ENCODE measurements around the gene CDH7. TPM values are rescaled to one million over a fixed set of nuclear protein-coding genes. Genes with fewer than 3 reads are reported as not detected.

CDH7 gene
- total and polyA plus RNA-seq, 8 donors = 0.34 to 1.8 (median 1.5) TPM; not detected in 1

DNA sequence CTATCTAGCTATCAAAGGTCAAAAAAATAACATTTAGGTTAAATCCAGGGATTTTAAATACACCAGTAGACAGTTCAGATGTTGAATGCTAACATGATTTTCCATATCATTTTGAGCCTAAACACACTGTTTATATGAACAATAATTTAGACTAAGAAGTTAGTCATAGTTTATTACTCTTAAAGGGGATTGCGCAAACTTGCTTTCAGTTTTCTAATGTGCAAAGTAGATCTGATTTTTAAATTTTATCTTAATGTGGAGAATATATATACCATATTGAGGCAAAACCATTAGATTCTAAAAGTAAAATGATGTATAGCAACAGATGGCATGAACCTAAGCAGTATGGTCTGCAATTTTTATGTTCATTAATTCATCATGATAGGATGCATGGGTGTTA is 76.6 kb downstream of the CDH7 start:
- no peaks in the 10 kb centered on the region for H3K4me1 ChIP-seq
- no peak for TF ChIP-seq CTCF (IDR thresholded peaks at IDR 0.05)
- no peaks in the 10 kb centered on the region for H3K27me3 ChIP-seq
- DNase-seq (no peak), ATAC-seq (no peak)
- no peak overlapping the region for H3K27ac ChIP-seq
- no peaks in the 10 kb centered on the region for H3K9me3 ChIP-seq
- intact Hi-C loops (cut with DNase I) = no loop called here
- H3K36me3 ChIP-seq = no peaks in the 10 kb centered on the region
- no peak overlapping the region for H3K4me3 ChIP-seq

DNA sequence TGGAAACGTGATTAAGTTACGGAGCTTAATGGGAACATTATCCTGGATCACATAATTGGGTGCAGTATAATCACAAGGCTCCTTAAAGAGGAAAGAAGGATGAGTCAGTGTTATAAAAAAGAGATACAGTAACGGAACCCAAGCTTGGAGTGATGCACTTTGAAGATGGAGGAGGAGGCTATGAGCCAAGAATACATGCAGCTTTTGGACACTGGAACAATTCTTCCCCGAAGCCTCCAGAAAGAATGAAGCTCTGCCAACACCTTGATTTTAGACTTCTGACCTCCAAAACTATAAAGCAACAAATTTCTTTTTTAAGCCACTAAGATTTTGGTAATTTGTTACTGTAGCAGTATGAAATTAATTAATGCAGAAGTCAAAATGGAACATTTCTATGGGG is 85.1 kb downstream of the CDH7 start:
- no peaks in the 10 kb centered on the region for H3K27me3 ChIP-seq
- TF ChIP-seq CTCF (IDR thresholded peaks at IDR 0.05) = no peak
- no peaks in the 10 kb centered on the region for H3K4me1 ChIP-seq
- H3K9me3 ChIP-seq = peaks cover 0 to 17% of the 10 kb centered on the region in 2 donors
- ATAC-seq (no peak), DNase-seq (no peak)
- intact Hi-C loops (cut with DNase I) = no loop called here
- no peak overlapping the region for H3K27ac ChIP-seq
- H3K36me3 ChIP-seq = no peaks in the 10 kb centered on the region
- no peak overlapping the region for H3K4me3 ChIP-seq

DNA sequence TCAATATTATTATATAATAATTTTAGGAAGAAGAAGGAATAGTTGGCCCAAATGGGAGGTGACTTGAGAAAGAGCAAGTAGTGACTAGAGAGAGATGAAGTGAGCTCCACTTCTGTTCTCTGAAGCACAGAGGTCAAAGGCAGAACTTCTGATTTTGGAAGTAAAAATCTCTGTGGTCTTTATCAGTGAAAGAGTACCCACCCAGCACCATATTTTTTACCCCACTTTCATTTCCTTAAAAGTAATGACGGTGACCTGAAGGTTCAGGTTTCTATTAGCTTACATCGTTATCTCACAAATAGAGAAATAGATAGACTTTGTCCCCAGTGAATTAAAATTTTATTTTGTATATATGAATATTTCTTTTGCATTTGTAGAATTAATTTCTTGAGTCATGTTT is 95.3 kb downstream of the CDH7 start:
- no peaks in the 10 kb centered on the region for H3K36me3 ChIP-seq
- H3K27me3 ChIP-seq = no peaks in the 10 kb centered on the region
- intact Hi-C loops (cut with DNase I) = no loop called here
- H3K9me3 ChIP-seq = no peaks in the 10 kb centered on the region
- TF ChIP-seq CTCF (IDR thresholded peaks at IDR 0.05) = no peak
- H3K4me1 ChIP-seq = no peaks in the 10 kb centered on the region
- ATAC-seq (no peak), DNase-seq (no peak)
- no peak overlapping the region for H3K4me3 ChIP-seq
- no peak overlapping the region for H3K27ac ChIP-seq

- intact Hi-C loops (cut with DNase I) = no loop called here
- peak; percentile 52 for ATAC-seq
- no peak for TF ChIP-seq CTCF (IDR thresholded peaks at IDR 0.05)
- H3K4me1 ChIP-seq = no peaks in the 10 kb centered on the region
- no peak overlapping the region for H3K27ac ChIP-seq
- no peak for DNase-seq
- H3K4me3 ChIP-seq = no peak overlapping the region
- no peaks in the 10 kb centered on the region for H3K27me3 ChIP-seq
- no peaks in the 10 kb centered on the region for H3K36me3 ChIP-seq
- no peaks in the 10 kb centered on the region for H3K9me3 ChIP-seq
These were observed 101.5 kb downstream of the CDH7 start for GRCh38 chr18:65852273-65852672.

DNA sequence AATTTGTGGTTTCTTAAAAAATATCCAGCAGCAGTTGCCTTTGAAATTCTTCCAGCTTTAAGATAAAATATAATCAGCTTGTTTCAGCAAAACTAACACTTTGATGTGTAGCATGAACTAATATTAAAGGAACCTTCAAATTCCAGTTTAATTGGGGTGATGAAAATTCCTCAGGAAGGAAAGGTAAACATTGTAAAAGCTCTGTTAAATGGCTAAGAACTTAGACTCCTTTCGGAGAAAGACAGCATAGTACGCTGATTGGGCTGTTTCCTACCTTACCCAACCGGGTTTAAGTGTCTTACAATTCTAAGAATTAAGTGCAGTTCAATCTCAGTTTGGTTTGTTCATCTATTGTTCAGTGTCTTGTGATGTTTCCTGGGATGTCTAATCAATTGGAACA is 108.3 kb downstream of the CDH7 start:
- intact Hi-C loops (cut with DNase I) = no loop called here
- ATAC-seq (no peak), DNase-seq (no peak)
- no peaks in the 10 kb centered on the region for H3K9me3 ChIP-seq
- no peaks in the 10 kb centered on the region for H3K36me3 ChIP-seq
- no peaks in the 10 kb centered on the region for H3K27me3 ChIP-seq
- H3K4me3 ChIP-seq = no peak overlapping the region
- no peak for TF ChIP-seq CTCF (IDR thresholded peaks at IDR 0.05)
- H3K4me1 ChIP-seq = no peaks in the 10 kb centered on the region
- no peak overlapping the region for H3K27ac ChIP-seq

All from left lung (tissue), 10 donors.